LNCaP clone FGC (cell line): Measurements from ENCODE around the gene AOX1.

Experiments
- DNase-seq: peaks from one replicate; pipeline ENCODE4 v3.0.0-alpha.2; 2011; ENCODE audit warnings: low read depth
- H3K4me3 ChIP-seq: 2 replicates; pipeline ENCODE4 v1.5.1; 2011; ENCODE audit warnings: mild to moderate bottlenecking, low read depth, low read length, control low read depth
- CTCF ChIP-seq: IDR thresholded peaks from 2 replicates; pipeline ENCODE4 v1.5.1; 2012; ENCODE audit warnings: mild to moderate bottlenecking; ENCODE audit not compliant: control insufficient read depth, insufficient read depth; ENCODE audit errors: extremely low read depth

Gene AOX1

GRCh38 chr2:200687922-200688920, 102.4 kb downstream of the AOX1 start:
- TF ChIP-seq CTCF, result no peak
- no peak for DNase-seq
- no peak overlapping the region for H3K4me3 ChIP-seq

- TF ChIP-seq CTCF, result no peak
- no peak for DNase-seq
Observed at GRCh38 chr2:200689115-200689514, 103.3 kb downstream of the AOX1 start.

GRCh38 chr2:200693836-200694470, 108.1 kb downstream of the AOX1 start:
- TF ChIP-seq CTCF, result no peak
- no peak overlapping the region for H3K4me3 ChIP-seq
- DNase-seq, result no peak

More at GRCh38 chr2:200689115-200689514, 103.3 kb downstream of the AOX1 start:
- H3K4me3 ChIP-seq, result no peak overlapping the region

GRCh38 chr2:200695191-200695590, 109.4 kb downstream of the AOX1 start:
- DNase-seq, result no peak
- no peak overlapping the region for H3K4me3 ChIP-seq
- no peak for TF ChIP-seq CTCF

GRCh38 chr2:200695601-200696000, 109.8 kb downstream of the AOX1 start:
- no peak for TF ChIP-seq CTCF
- H3K4me3 ChIP-seq, result no peak overlapping the region
- DNase-seq, result no peak

- no peak for TF ChIP-seq CTCF
- no peak overlapping the region for H3K4me3 ChIP-seq
- DNase-seq, result no peak
Observed at GRCh38 chr2:200698217-200698616, 112.4 kb downstream of the AOX1 start.
